B cell (primary cell): ENCODE measurements around the gene LARGE1. TPM values are rescaled to one million over a fixed set of nuclear protein-coding genes. Genes with fewer than 3 reads are reported as not detected.

ENCODE experiments used
- ATAC-seq: fragments of 200-7000 bp; cut with Tn5 transposase; one replicate; pipeline ENCODE4 v1.10.0; 2021; ENCODE audit warnings: low read depth, mild to moderate bottlenecking, moderate number of reproducible peaks, moderate library complexity
- CTCF ChIA-PET: fragments of 350-600 bp; sonication (Branson Sonifier 250); formaldehyde crosslinking; loops from one replicate; lab custom pipeline; 2021; ENCODE audit warnings: antibody characterized with exemption, inconsistent platforms; lab: Charles Lee
- POLR2A ChIA-PET: fragments of 350-600 bp; sonication (Branson Sonifier 250); formaldehyde crosslinking; loops from one replicate; lab custom pipeline; 2021; ENCODE audit warnings: antibody characterized with exemption; lab: Charles Lee
- DNase-seq: peaks from one replicate; pipeline ENCODE4 v3.0.0; 2013
- H2AFZ ChIP-seq: 2 replicates; pipeline ENCODE4 v1.6.1; 2012; ENCODE audit warnings: mild to moderate bottlenecking, low read depth, low read length; ENCODE audit not compliant: insufficient read depth, poor library complexity, severe bottlenecking
- H3K27ac ChIP-seq, 2 donors: 1 replicate in 1 of 2; 2 replicates in 1 of 2; pipeline ENCODE4 v1.5.1; 2012 to 2013; ENCODE audit warnings: low read length in 2 of 2, mild to moderate bottlenecking in 2 of 2, moderate library complexity in 1 of 2
- H3K27me3 ChIP-seq, 4 experiments: fragments of 200-600 bp in 1 of 4; sonication (generic) in 1 of 4; replicated peaks in 1 of 4; 1 replicate in 2 of 4; 2 replicates in 2 of 4; pipeline versions ENCODE4 v1.6.1 to v1.7.0; 2013 to 2016; ENCODE audit warnings: low read length in 3 of 4, mild to moderate bottlenecking in 2 of 4, mixed read lengths in 1 of 4, moderate library complexity in 1 of 4; ENCODE audit not compliant: insufficient read depth in 4 of 4, control insufficient read depth in 3 of 4; ENCODE audit errors: control extremely low read depth in 1 of 4
- H3K36me3 ChIP-seq, 2 experiments: replicated peaks in 1 of 2; 1 replicate in 1 of 2; 2 replicates in 1 of 2; pipeline versions ENCODE4 v1.6.1 to v1.7.1; 2013; ENCODE audit warnings: low read length in 1 of 2; ENCODE audit not compliant: insufficient read depth in 2 of 2, control insufficient read depth in 1 of 2; ENCODE audit errors: control extremely low read depth in 1 of 2, extremely low read depth in 1 of 2
- H3K4me1 ChIP-seq, 2 donors: fragments of 200-600 bp in 1 of 2; sonication (generic) in 1 of 2; 1 replicate in 1 of 2; 2 replicates in 1 of 2; pipeline versions ENCODE4 v1.5.1 to v1.6.1; 2013 to 2017; ENCODE audit warnings: low read length in 2 of 2; ENCODE audit not compliant: control insufficient read depth in 2 of 2, insufficient read depth in 2 of 2
- H3K4me2 ChIP-seq: replicated peaks from 2 replicates; pipeline ENCODE3; 2012; ENCODE audit warnings: mild to moderate bottlenecking, low read depth, low read length; ENCODE audit not compliant: poor library complexity, severe bottlenecking
- H3K4me3 ChIP-seq, 5 experiments: fragments of 200-600 bp in 1 of 5; sonication (generic) in 1 of 5; 1 replicate in 3 of 5; 2 replicates in 2 of 5; pipeline versions ENCODE4 v1.5.1 to v1.7.0; 2011 to 2016; ENCODE audit warnings: low read length in 4 of 5, mild to moderate bottlenecking in 4 of 5, low read depth in 2 of 5, control low read depth in 1 of 5, moderate library complexity in 1 of 5; ENCODE audit not compliant: insufficient read depth in 1 of 5; ENCODE audit errors: control extremely low read depth in 1 of 5, extremely low read depth in 1 of 5
- H3K79me2 ChIP-seq: fragments of 200-600 bp; sonication (generic); one replicate; pipeline ENCODE4 v1.6.0; 2016; ENCODE audit warnings: low read length; ENCODE audit not compliant: control insufficient read depth, insufficient read depth
- H3K9ac ChIP-seq: fragments of 200-600 bp; sonication (generic); 2 replicates; pipeline ENCODE4 v1.6.1; 2017; ENCODE audit warnings: mild to moderate bottlenecking, low read length, moderate library complexity
- H3K9me3 ChIP-seq, 3 donors: one replicate each; pipeline versions ENCODE4 v1.6.1 to v1.7.1; 2013; ENCODE audit warnings: low read length in 2 of 3; ENCODE audit not compliant: control insufficient read depth in 2 of 3, insufficient read depth in 1 of 3; ENCODE audit errors: control extremely low read depth in 1 of 3
- H4K20me1 ChIP-seq: 2 replicates; pipeline ENCODE4 v1.6.0; 2012; ENCODE audit warnings: mild to moderate bottlenecking, low read length; ENCODE audit not compliant: insufficient read depth, control insufficient read depth, poor library complexity, severe bottlenecking
- H3K27ac Mint-ChIP-seq: one replicate; pipeline ENCODE4 v1.8.0; 2021; ENCODE audit warnings: mixed read lengths
- H3K27me3 Mint-ChIP-seq: one replicate; pipeline ENCODE4 v1.8.0; 2021; ENCODE audit warnings: mixed read lengths
- H3K4me1 Mint-ChIP-seq: one replicate; pipeline ENCODE4 v1.8.0; 2021; ENCODE audit warnings: mixed read lengths
- H3K4me3 Mint-ChIP-seq: one replicate; pipeline ENCODE4 v1.8.0; 2021; ENCODE audit warnings: mixed read lengths
- H3K9me3 Mint-ChIP-seq: one replicate; pipeline ENCODE4 v1.8.0; 2022; ENCODE audit warnings: mixed read lengths; ENCODE audit not compliant: insufficient read depth
- EZH2 ChIP-seq: IDR thresholded peaks from 2 replicates; pipeline ENCODE4 v1.6.1; 2012; ENCODE audit warnings: borderline replicate concordance, low read depth, mild to moderate bottlenecking, moderate library complexity, low read length; ENCODE audit not compliant: insufficient read depth, poor library complexity, severe bottlenecking
- WGBS: methylation state at CpG from one replicate; pipeline ENCODE4 v1.1.5; 2013; ENCODE audit warnings: missing lambda C conversion rate; ENCODE audit not compliant: insufficient coverage; 5-methylcytosine and 5-hydroxymethylcytosine counted together
- intact Hi-C: fragments of 100-400 bp; cut with micrococcal nuclease; formaldehyde crosslinking; loops from one replicate; pipeline ENCODE4 v1.10.0; 2022
- polyA plus RNA-seq: library from polyadenylated mRNA; depleted of rRNA; stranded (reverse); fragments of >200 nt; gene quantifications from 2 replicates; pipeline ENCODE4 v1.2.3, GENCODE V29; 2012
- total RNA-seq, 2 donors: library from RNA; stranded (reverse); fragments of 120-200 nt in 1 of 2; gene quantifications; 1 replicate in 1 of 2; 2 replicates in 1 of 2; pipeline versions ENCODE4 v1.2.3 to v1.2.4, GENCODE V29; 2013 to 2022
- TF ChIP-seq, protein P1 (sequence below): fragments of 200-600 bp; IDR thresholded peaks from one replicate; pipeline ENCODE4 v1.8.0; 2022; ENCODE audit warnings: antibody characterized with exemption, mild to moderate bottlenecking

The LARGE1 gene
- total and polyA plus RNA-seq, 2 donors (not counting 1 experiment from before 2014, with no cell fraction given), result 20.7 to 82.0 TPM

DNA sequence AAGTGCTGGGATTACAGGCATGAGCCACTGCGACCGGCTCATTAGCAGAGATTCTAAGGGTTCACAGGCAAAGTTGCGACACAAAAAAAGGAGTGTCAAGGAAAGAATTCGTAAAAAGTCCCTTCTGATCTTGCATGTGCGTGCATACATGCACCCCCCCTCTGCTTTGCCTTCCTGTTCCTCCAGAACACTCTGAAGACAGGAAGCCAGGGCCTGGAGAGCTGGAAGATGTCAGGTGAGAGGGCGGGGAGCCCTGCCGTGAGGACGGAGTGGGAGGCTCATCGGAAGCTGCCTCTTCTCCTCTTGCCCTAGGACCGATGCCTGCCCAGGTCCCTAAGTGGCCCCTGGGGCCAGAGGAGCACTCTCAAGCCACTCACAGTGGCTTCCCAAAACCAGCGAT is 89.1 kb downstream of the LARGE1 start:
- Mint-ChIP-seq H3K9me3 (no peaks in the 10 kb centered on the region), H3K27ac (no peak overlapping the region), H3K4me1 (peaks cover 9% of the 10 kb centered on the region), H3K4me3 (no peak overlapping the region), H3K27me3 (no peaks in the 10 kb centered on the region)
- Histone ChIP-seq H3K9me3 (peaks cover 0 to 4% (median 0%) of the 10 kb centered on the region in 3 donors), H3K36me3 (no peaks in the 10 kb centered on the region), H3K9ac (no peak overlapping the region), H3K27me3 (no peaks in the 10 kb centered on the region), H2AFZ (no peak overlapping the region), H4K20me1 (peaks cover 57% of the 10 kb centered on the region), H3K27ac (no peak overlapping the region), H3K79me2 (peaks cover 49% of the 10 kb centered on the region), H3K4me2 (no peak overlapping the region), H3K4me3 (no peak overlapping the region), H3K4me1 (no peaks in the 10 kb centered on the region)
- POLR2A ChIA-PET, result no interaction called here
- no peak for DNase-seq
- TF ChIP-seq, protein P1, sequence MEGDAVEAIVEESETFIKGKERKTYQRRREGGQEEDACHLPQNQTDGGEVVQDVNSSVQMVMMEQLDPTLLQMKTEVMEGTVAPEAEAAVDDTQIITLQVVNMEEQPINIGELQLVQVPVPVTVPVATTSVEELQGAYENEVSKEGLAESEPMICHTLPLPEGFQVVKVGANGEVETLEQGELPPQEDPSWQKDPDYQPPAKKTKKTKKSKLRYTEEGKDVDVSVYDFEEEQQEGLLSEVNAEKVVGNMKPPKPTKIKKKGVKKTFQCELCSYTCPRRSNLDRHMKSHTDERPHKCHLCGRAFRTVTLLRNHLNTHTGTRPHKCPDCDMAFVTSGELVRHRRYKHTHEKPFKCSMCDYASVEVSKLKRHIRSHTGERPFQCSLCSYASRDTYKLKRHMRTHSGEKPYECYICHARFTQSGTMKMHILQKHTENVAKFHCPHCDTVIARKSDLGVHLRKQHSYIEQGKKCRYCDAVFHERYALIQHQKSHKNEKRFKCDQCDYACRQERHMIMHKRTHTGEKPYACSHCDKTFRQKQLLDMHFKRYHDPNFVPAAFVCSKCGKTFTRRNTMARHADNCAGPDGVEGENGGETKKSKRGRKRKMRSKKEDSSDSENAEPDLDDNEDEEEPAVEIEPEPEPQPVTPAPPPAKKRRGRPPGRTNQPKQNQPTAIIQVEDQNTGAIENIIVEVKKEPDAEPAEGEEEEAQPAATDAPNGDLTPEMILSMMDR, result no peak
- TF ChIP-seq EZH2, result no peak
- CTCF ChIA-PET, result no interaction called here
- intact Hi-C loops, result no loop called here
- no peak for ATAC-seq
- WGBS, result 79% methylated on average over 7 of the region's 11 CpGs

DNA sequence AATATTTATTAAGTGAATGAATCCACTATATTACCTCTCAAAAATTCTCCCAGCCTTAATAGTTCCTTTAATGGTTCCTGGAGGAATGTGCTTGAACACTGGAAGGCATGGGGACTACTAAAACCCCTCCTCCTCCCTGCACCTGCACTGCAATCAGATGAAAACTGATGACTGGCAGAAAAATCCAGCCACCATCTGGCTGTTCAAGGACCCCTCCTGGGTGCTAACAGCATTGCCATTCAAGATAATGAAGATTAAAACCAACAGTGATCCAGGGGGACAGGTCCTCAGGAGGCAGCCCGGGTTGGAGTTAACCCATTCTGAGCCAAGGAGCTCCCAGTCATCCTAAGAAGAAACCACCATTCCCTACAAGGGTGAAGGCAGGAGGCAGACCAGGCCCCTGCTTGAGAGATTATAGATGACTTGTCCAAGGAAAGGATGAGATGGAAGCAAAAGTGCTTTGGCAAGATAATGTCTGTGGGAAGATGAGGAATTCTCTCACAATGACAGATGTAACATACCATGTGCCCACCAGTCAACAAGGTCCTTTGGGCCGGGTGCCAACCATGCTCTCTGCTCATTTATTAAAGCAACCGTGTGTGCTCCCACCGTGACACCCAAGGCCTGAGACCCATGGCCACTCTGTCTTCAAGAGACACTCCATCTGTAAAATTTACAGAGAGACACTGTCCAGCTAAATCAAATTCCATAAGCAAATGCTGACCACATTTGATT is 90.6 kb downstream of the LARGE1 start:
- no peak for TF ChIP-seq EZH2
- TF ChIP-seq, protein P1, result no peak
- Mint-ChIP-seq H3K4me3 (no peak overlapping the region), H3K27me3 (no peaks in the 10 kb centered on the region), H3K27ac (no peak overlapping the region), H3K9me3 (no peaks in the 10 kb centered on the region), H3K4me1 (peaks cover 9% of the 10 kb centered on the region)
- DNase-seq, result no peak
- Histone ChIP-seq H3K4me1 (no peaks in the 10 kb centered on the region), H4K20me1 (peaks cover 57% of the 10 kb centered on the region), H3K4me2 (no peak overlapping the region), H2AFZ (no peak overlapping the region), H3K36me3 (no peaks in the 10 kb centered on the region), H3K4me3 (no peak overlapping the region), H3K79me2 (peaks cover 43% of the 10 kb centered on the region), H3K9me3 (peaks cover 0 to 11% (median 4%) of the 10 kb centered on the region in 3 donors), H3K9ac (no peak overlapping the region), H3K27me3 (no peaks in the 10 kb centered on the region), H3K27ac (no peak overlapping the region)
- intact Hi-C loops, result no loop called here
- 84% methylated on average over 2 of the region's 4 CpGs for WGBS
- ATAC-seq, result no peak
- ChIA-PET CTCF (no interaction called here), POLR2A (no interaction called here)
